ENCODE data around the gene TBX18.

Gene TBX18

DNA sequence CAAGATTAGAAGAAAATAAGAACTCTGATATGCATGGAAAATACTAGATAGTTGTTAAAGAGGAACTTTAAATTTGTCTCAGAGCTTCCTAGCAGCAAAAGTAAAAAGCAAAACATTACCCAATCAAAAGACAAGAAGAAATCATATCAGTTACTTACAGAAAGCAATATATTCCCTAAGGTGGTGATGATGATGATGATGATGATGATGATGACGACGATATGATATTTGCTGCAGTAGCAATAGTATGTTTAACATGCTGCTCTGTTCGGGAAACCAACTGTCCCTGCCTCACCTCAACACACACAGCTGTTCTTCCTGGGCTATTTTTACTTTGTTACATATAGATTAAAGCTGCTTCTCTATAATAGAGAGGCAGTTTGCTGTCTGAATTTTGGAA lies 12.0 kb upstream of the TBX18 start:
- H3K4me3 ChIP-seq (ENCODE audit: low read depth, low read length), result no peak overlapping the region
- TF ChIP-seq MYC (IDR thresholded peaks at IDR 0.05; ENCODE audit: low read depth, low read length), result no peak
- no peak for TF ChIP-seq POLR2A (IDR thresholded peaks at IDR 0.05; ENCODE audit: extremely low read depth, insufficient read length)
- TF ChIP-seq, protein P1, sequence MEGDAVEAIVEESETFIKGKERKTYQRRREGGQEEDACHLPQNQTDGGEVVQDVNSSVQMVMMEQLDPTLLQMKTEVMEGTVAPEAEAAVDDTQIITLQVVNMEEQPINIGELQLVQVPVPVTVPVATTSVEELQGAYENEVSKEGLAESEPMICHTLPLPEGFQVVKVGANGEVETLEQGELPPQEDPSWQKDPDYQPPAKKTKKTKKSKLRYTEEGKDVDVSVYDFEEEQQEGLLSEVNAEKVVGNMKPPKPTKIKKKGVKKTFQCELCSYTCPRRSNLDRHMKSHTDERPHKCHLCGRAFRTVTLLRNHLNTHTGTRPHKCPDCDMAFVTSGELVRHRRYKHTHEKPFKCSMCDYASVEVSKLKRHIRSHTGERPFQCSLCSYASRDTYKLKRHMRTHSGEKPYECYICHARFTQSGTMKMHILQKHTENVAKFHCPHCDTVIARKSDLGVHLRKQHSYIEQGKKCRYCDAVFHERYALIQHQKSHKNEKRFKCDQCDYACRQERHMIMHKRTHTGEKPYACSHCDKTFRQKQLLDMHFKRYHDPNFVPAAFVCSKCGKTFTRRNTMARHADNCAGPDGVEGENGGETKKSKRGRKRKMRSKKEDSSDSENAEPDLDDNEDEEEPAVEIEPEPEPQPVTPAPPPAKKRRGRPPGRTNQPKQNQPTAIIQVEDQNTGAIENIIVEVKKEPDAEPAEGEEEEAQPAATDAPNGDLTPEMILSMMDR (IDR thresholded peaks at IDR 0.05; ENCODE audit: low read depth, low read length), result no peak
- TF ChIP-seq, protein P2, sequence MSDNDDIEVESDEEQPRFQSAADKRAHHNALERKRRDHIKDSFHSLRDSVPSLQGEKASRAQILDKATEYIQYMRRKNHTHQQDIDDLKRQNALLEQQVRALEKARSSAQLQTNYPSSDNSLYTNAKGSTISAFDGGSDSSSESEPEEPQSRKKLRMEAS (IDR thresholded peaks at IDR 0.05; ENCODE audit: low read depth, low read length), result no peak
- no peak for DNase-seq (ENCODE audit: low read depth)

DNA sequence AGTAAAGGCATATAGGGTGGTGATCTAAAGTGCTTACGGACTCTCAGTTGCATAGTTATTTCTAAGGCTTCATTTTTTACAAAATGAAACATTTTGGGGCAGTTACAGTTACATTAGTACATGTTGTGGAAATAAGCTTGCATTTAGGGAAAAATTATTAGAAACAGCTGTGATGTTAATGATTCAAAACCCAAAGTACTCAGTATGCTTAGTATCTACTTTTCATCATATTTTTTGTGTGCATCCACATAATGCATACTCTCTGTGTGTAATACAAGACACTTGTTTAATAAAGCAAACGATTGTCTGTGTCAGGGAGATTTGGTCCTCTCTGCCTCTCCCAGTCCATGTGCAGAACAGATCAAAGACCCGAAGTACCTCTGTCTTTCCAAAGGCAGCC lies 11.4 kb upstream of the TBX18 start:
- no peak for TF ChIP-seq POLR2A (IDR thresholded peaks at IDR 0.05; ENCODE audit: extremely low read depth, insufficient read length)
- TF ChIP-seq, protein P1 (IDR thresholded peaks at IDR 0.05; ENCODE audit: low read depth, low read length), result no peak
- TF ChIP-seq, protein P2 (IDR thresholded peaks at IDR 0.05; ENCODE audit: low read depth, low read length), result no peak
- no peak for TF ChIP-seq MYC (IDR thresholded peaks at IDR 0.05; ENCODE audit: low read depth, low read length)
- DNase-seq (ENCODE audit: low read depth), result no peak
- no peak overlapping the region for H3K4me3 ChIP-seq (ENCODE audit: low read depth, low read length)

DNA sequence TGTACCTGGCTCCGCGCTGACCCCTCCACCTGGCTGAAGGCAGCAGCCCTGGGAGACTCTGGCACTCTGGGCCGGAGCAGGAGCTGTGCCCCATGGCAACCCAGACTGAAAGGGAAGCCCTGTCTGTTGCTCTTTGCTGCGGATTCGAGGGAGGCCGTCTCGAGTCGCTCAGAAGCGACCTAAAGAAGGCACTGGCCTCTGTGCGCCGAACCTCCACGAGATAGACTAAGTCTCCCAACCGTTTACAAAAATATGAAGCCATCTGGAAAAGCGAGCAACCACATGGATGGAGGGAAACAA lies 10.5 kb upstream of the TBX18 start:
- no peak for TF ChIP-seq POLR2A (IDR thresholded peaks at IDR 0.05; ENCODE audit: extremely low read depth, insufficient read length)
- TF ChIP-seq, protein P1 (IDR thresholded peaks at IDR 0.05; ENCODE audit: low read depth, low read length), result no peak
- TF ChIP-seq, protein P2 (IDR thresholded peaks at IDR 0.05; ENCODE audit: low read depth, low read length), result no peak
- DNase-seq (ENCODE audit: low read depth), result no peak
- no peak overlapping the region for H3K4me3 ChIP-seq (ENCODE audit: low read depth, low read length)

DNA sequence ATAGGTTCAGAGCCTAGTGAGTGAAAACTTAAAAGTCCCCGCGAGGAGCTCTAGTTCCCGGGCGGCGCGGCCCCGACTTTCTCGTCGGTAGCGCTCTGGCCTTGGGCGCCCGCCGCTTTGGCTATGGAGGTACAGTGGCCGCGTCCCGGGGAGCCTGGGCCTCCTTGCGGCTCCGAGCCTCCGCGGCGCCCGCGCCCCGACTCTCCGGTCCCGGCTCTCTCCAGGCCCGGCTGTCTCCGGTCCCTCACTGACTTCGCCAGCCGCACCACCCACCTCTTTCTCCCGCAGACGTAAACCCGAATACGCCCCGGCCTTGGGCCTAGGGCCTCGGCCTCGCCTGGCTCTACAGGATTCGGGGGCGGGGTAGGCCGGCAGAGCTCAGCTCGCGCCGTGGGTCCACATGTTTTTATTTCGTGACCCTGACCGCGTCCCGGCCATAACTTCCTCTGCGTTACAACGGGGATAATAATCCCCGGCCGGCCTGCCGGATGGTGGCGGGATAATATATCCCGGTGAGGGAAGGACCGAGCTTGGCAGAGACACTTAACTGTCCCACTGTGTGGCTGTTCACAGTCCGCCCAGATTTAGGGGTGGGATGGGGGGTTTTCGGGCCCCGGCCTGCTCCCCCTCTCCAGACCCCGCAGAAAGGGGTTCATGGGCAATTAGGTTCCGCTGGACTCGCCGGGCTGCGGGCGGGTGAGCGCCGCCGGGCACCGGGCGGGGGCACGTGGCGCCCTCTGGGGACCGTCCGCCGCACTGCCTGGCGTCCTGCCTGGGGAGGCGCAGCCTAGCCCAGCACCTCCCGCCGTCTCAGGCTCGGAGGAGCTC lies 10.0 kb upstream of the TBX18 start:
- TF ChIP-seq POLR2A (IDR thresholded peaks at IDR 0.05; ENCODE audit: extremely low read depth, insufficient read length), result no peak
- TF ChIP-seq, protein P1 (IDR thresholded peaks at IDR 0.05; ENCODE audit: low read depth, low read length), result no peak
- TF ChIP-seq, protein P2 (IDR thresholded peaks at IDR 0.05; ENCODE audit: low read depth, low read length), result no peak
- no peak for TF ChIP-seq MYC (IDR thresholded peaks at IDR 0.05; ENCODE audit: low read depth, low read length)
- no peak for DNase-seq (ENCODE audit: low read depth)
- H3K4me3 ChIP-seq (ENCODE audit: low read depth, low read length), result no peak overlapping the region

DNA sequence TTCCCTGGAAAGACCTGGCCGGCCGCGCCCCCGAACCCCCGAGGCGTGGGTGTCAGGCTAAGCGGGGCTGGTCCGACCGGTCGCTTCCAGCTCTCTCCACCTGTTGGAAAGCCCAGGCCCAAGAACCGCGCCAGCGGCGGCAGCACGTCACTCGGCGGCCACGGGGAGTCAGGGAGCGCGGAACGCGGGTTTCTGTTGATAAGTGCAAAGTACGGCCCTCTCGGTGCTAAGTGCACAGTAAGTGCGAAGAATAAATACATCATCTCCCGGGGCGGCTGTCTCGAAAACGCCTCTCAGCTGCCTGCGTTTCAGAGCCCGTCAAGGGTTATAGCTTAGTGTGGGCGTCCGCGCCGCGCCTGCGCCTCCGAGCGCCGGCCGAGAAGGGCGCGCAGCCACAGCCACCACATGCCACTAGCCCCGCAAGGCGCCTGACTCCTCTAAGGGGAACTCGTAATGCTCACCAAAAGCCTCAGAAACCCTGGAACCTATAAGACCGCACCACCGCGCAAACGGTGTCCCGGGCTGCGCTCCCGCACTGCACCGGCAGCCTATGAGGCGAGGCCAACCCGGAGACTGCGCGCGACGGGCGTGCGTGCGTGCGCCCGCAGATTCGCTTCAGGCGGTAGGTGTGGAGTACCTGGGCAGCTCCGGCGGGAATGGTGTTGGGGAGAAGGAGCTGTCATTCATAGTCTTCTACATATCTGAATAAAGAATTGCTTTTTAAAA lies 9.2 kb upstream of the TBX18 start:
- H3K4me3 ChIP-seq (ENCODE audit: low read depth, low read length), result no peak overlapping the region
- TF ChIP-seq, protein P2 (IDR thresholded peaks at IDR 0.05; ENCODE audit: low read depth, low read length), result no peak
- DNase-seq (ENCODE audit: low read depth), result no peak

DNA sequence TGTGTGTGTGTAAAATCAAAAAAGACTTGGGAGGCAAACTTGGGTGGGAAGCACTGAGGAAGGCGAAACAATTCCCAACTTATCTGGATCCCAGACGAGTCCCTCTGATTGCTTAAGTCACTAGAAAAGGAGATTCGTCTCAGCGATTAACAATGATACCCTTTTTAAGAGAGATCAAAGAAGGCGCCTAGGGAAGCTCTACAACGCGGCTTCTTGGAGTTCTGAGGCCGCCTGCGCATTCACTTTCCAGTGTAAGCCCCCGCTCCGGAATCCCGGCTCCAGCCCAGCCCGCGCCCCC lies 8.7 kb upstream of the TBX18 start:
- TF ChIP-seq, protein P2 (IDR thresholded peaks at IDR 0.05; ENCODE audit: low read depth, low read length), result no peak
- no peak for TF ChIP-seq POLR2A (IDR thresholded peaks at IDR 0.05; ENCODE audit: extremely low read depth, insufficient read length)
- TF ChIP-seq, protein P1 (IDR thresholded peaks at IDR 0.05; ENCODE audit: low read depth, low read length), result no peak
- no peak for TF ChIP-seq MYC (IDR thresholded peaks at IDR 0.05; ENCODE audit: low read depth, low read length)
- H3K4me3 ChIP-seq (ENCODE audit: low read depth, low read length), result no peak overlapping the region
- DNase-seq (ENCODE audit: low read depth), result no peak

Data from NB4 (cell line).